ENCODE data around the gene PEAK1. TPM values are rescaled to one million over a fixed set of nuclear protein-coding genes. Genes with fewer than 3 reads are reported as not detected.

The PEAK1 gene
- total and polyA plus RNA-seq, 2 donors (not counting 3 experiments of a cell fraction or from before 2014, with no cell fraction given), result 17.9 to 91.9 TPM

GRCh38 chr15:77412972-77413698 lies 6.8 kb downstream of the PEAK1 start:
- DNase-seq (ENCODE audit: low read depth, low spot score), result no peak
- Histone ChIP-seq H3K79me2 (ENCODE audit: control insufficient read depth, insufficient read depth, low read length) (peaks cover 100% of the 10 kb centered on the region), H4K20me1 (replicated peaks; ENCODE audit: control insufficient read depth, extremely low read depth, insufficient read depth, low read length) (peaks cover 30% of the 10 kb centered on the region), H3K9ac (replicated peaks; ENCODE audit: extremely low read depth, insufficient read depth, low read length) (no peak overlapping the region), H3K4me2 (ENCODE audit: insufficient read depth, low read length) (no peak overlapping the region), H3K27ac (ENCODE audit: insufficient read depth, low read depth, low read length) (no peak overlapping the region), H3K36me3 (ENCODE audit: control insufficient read depth in 2 of 2, extremely low read depth in 1 of 2, insufficient read depth in 2 of 2, low read length in 2 of 2) (no peaks in the 10 kb centered on the region), H3K27me3 (ENCODE audit: control insufficient read depth in 2 of 2, insufficient read depth in 2 of 2, low read length in 2 of 2) (no peaks in the 10 kb centered on the region), H3K9me3 (replicated peaks; ENCODE audit: control insufficient read depth, insufficient read depth, low read length) (no peaks in the 10 kb centered on the region), H3K4me3 (replicated peaks in 1 of 3; ENCODE audit: insufficient read depth in 1 of 3, low read depth in 1 of 3, low read length in 3 of 3) (no peak overlapping the region), H3K4me1 (ENCODE audit: control insufficient read depth, extremely low read depth, insufficient read depth, low read length) (peaks cover 26% of the 10 kb centered on the region), H3K9me1 (replicated peaks; ENCODE audit: control insufficient read depth, extremely low read depth, insufficient read depth, low read length) (no peaks in the 10 kb centered on the region), H2AFZ (ENCODE audit: low read depth, low read length) (no peak overlapping the region)
- dilution Hi-C loops (cut with MboI; ENCODE audit: extremely low pct_ligation_motif_present, low sequenced_read_pairs), result no loop called here
- POLR2A ChIA-PET, result no interaction called here
- intact Hi-C loops (cut with micrococcal nuclease), result no loop called here
- no TSS peak for BruUV-seq (replicated peaks)
- FAIRE-seq, result no peak
- TF ChIP-seq MAX (IDR thresholded peaks at IDR 0.05; ENCODE audit: insufficient read depth, insufficient read length) (no peak), POLR2AphosphoS5 (IDR thresholded peaks at IDR 0.05; ENCODE audit: insufficient read depth, low read depth, low read length) (no peak), CTCF (IDR thresholded peaks at IDR 0.05; ENCODE audit: extremely low read depth in 1 of 2, insufficient read depth in 1 of 2, low read depth in 1 of 2, low read length in 2 of 2) (no peak), JUN (IDR thresholded peaks at IDR 0.05; ENCODE audit: borderline replicate concordance, insufficient read depth, insufficient read length, low read depth) (no peak), POLR2A (IDR thresholded peaks at IDR 0.05; ENCODE audit: low read depth, low read length) (no peak), EZH2 (IDR thresholded peaks at IDR 0.05; ENCODE audit: borderline replicate concordance, low read depth, low read length, severe bottlenecking) (no peak), FOS (IDR thresholded peaks at IDR 0.05; ENCODE audit: borderline replicate concordance, insufficient read depth, low read length) (no peak), MYC (IDR thresholded peaks at IDR 0.05; ENCODE audit: low read depth, low read length) (no peak), GATA2 (IDR thresholded peaks at IDR 0.05; ENCODE audit: insufficient read depth, insufficient read length, low read depth, low read length) (no peak)
- CTCF ChIA-PET, result no interaction called here
